Measurements from ENCODE around the gene APEX1. TPM values are rescaled to one million over a fixed set of nuclear protein-coding genes. Genes with fewer than 3 reads are reported as not detected.

The APEX1 gene
- total and polyA plus RNA-seq, 2 of the 8 experiments (the other 6 are each of a cell fraction or from before 2014, with no cell fraction given) = 384 to 700 TPM

DNA sequence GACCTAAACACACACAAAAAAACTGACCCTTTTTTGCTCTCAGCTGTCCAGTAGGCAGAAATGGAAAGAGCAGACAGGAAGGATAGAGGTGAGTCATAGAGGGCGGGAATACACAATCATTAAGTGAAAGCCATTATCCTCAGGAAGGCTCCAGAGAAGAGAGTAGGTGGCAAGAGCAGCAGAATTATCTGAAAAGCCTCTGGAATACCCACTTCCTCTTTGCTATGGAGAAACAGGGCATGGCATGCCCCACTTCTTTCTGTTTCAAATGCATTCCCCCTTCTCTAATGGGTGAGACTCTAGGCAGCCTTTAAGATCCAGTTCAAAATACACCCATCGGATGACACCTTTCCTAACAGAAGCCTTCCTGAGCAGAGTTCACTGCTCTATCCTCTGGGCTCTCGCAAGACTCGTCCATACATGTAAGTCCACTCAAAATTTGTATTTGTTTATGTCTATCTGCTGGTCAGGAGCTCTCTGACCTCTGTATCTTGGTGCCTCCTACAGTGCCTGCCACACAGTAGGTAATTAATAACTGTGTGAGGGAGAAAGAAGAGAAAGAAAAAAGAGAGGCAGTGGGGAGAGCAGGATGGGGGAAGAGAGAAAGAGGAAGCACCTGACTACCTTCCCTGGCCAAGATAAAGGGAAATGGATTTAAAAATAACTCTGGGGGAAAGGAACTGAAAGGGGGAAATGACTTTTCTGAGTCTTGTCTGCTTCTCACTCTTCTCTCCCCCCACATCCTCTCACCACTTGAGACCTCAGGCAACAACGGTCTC lies 27.6 kb upstream of the APEX1 start (continued):
- TF ChIP-seq, protein P1, sequence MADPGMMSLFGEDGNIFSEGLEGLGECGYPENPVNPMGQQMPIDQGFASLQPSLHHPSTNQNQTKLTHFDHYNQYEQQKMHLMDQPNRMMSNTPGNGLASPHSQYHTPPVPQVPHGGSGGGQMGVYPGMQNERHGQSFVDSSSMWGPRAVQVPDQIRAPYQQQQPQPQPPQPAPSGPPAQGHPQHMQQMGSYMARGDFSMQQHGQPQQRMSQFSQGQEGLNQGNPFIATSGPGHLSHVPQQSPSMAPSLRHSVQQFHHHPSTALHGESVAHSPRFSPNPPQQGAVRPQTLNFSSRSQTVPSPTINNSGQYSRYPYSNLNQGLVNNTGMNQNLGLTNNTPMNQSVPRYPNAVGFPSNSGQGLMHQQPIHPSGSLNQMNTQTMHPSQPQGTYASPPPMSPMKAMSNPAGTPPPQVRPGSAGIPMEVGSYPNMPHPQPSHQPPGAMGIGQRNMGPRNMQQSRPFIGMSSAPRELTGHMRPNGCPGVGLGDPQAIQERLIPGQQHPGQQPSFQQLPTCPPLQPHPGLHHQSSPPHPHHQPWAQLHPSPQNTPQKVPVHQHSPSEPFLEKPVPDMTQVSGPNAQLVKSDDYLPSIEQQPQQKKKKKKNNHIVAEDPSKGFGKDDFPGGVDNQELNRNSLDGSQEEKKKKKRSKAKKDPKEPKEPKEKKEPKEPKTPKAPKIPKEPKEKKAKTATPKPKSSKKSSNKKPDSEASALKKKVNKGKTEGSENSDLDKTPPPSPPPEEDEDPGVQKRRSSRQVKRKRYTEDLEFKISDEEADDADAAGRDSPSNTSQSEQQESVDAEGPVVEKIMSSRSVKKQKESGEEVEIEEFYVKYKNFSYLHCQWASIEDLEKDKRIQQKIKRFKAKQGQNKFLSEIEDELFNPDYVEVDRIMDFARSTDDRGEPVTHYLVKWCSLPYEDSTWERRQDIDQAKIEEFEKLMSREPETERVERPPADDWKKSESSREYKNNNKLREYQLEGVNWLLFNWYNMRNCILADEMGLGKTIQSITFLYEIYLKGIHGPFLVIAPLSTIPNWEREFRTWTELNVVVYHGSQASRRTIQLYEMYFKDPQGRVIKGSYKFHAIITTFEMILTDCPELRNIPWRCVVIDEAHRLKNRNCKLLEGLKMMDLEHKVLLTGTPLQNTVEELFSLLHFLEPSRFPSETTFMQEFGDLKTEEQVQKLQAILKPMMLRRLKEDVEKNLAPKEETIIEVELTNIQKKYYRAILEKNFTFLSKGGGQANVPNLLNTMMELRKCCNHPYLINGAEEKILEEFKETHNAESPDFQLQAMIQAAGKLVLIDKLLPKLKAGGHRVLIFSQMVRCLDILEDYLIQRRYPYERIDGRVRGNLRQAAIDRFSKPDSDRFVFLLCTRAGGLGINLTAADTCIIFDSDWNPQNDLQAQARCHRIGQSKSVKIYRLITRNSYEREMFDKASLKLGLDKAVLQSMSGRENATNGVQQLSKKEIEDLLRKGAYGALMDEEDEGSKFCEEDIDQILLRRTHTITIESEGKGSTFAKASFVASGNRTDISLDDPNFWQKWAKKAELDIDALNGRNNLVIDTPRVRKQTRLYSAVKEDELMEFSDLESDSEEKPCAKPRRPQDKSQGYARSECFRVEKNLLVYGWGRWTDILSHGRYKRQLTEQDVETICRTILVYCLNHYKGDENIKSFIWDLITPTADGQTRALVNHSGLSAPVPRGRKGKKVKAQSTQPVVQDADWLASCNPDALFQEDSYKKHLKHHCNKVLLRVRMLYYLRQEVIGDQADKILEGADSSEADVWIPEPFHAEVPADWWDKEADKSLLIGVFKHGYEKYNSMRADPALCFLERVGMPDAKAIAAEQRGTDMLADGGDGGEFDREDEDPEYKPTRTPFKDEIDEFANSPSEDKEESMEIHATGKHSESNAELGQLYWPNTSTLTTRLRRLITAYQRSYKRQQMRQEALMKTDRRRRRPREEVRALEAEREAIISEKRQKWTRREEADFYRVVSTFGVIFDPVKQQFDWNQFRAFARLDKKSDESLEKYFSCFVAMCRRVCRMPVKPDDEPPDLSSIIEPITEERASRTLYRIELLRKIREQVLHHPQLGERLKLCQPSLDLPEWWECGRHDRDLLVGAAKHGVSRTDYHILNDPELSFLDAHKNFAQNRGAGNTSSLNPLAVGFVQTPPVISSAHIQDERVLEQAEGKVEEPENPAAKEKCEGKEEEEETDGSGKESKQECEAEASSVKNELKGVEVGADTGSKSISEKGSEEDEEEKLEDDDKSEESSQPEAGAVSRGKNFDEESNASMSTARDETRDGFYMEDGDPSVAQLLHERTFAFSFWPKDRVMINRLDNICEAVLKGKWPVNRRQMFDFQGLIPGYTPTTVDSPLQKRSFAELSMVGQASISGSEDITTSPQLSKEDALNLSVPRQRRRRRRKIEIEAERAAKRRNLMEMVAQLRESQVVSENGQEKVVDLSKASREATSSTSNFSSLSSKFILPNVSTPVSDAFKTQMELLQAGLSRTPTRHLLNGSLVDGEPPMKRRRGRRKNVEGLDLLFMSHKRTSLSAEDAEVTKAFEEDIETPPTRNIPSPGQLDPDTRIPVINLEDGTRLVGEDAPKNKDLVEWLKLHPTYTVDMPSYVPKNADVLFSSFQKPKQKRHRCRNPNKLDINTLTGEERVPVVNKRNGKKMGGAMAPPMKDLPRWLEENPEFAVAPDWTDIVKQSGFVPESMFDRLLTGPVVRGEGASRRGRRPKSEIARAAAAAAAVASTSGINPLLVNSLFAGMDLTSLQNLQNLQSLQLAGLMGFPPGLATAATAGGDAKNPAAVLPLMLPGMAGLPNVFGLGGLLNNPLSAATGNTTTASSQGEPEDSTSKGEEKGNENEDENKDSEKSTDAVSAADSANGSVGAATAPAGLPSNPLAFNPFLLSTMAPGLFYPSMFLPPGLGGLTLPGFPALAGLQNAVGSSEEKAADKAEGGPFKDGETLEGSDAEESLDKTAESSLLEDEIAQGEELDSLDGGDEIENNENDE (IDR thresholded peaks at IDR 0.05; ENCODE audit: insufficient replicate concordance, low read length) = no peak
- TF ChIP-seq EZH2 (IDR thresholded peaks at IDR 0.05; ENCODE audit: low read depth, low read length, severe bottlenecking) = no peak
- TF ChIP-seq CREB1 (IDR thresholded peaks at IDR 0.05) = no peak
- no peak for TF ChIP-seq KDM1A (IDR thresholded peaks at IDR 0.05; ENCODE audit: borderline replicate concordance, low read length)
- TF ChIP-seq, protein P2, sequence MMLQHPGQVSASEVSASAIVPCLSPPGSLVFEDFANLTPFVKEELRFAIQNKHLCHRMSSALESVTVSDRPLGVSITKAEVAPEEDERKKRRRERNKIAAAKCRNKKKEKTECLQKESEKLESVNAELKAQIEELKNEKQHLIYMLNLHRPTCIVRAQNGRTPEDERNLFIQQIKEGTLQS (IDR thresholded peaks at IDR 0.05; ENCODE audit: insufficient read depth, low read depth, low read length) = no peak
